Gastrocnemius medialis (tissue), 4 donors: ENCODE results near the gene SERPINA6.

Experiments
- CTCF ChIP-seq, 5 experiments: fragments of 450-650 bp in 3 of 5; fragments of 200-600 bp in 2 of 5; sonication (generic) in 2 of 5; IDR thresholded peaks in 4 of 5; conservative IDR thresholded peaks in 1 of 5; 1 replicate in 4 of 5; 2 replicates in 1 of 5; pipeline ENCODE4 v1.5.1; 2016 to 2019; ENCODE audit warnings: antibody characterized with exemption in 5 of 5, mild to moderate bottlenecking in 3 of 5, moderate library complexity in 3 of 5
- POLR2A ChIP-seq, 2 donors: fragments of 450-650 bp; IDR thresholded peaks; one replicate each; pipeline ENCODE4 v1.6.1; 2017; ENCODE audit warnings: antibody characterized with exemption in 2 of 2, mild to moderate bottlenecking in 2 of 2, moderate library complexity in 2 of 2

DNA sequence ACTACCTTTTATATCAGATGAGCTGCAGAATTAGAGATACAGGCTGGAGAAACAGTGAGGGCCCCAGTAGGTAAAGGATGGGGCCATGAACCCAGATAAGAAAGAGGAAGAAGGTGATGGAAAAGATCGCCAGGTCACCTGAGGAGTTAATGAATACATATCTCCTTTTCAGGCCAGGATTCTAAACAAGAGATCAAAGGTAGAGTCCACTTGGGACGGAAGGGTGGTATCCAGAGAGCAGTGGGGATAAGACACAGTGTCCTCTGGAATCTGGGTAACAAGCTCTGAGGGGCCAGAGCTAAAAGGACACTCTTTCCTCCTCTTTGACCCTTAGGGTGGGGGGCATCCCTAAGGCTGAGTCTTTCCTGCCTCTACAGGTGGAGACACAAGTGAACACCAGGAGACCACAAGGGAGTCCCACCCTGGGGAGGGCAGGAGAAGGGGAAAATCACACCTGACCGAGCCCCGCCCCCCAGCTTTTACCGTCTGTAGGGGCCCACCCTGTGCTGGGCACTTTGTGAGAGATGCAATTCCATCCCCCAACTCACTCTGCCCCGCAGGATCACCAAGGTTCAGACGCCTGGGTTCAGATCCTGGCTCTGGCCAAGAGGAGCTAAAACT is 37.9 kb upstream of the SERPINA6 start:
- TF ChIP-seq CTCF (IDR thresholded peaks at IDR 0.05 in 4 of 5, conservative IDR thresholded peaks at IDR 0.05 in 1 of 5) (no peak), POLR2A (IDR thresholded peaks at IDR 0.05) (no peak)
